NB4 (cell line): ENCODE results near the gene TMEM156.

Experiments used
- CTCF ChIP-seq: IDR thresholded peaks from one replicate; pipeline ENCODE4 v1.5.1; 2012; ENCODE audit warnings: low read depth, low read length
- MAX ChIP-seq: IDR thresholded peaks from 2 replicates; pipeline ENCODE4 v1.6.1; 2011; ENCODE audit warnings: low read depth, low read length
- POLR2A ChIP-seq: IDR thresholded peaks from 2 replicates; pipeline ENCODE4 v1.6.1; 2011; ENCODE audit warnings: mild to moderate bottlenecking; ENCODE audit not compliant: insufficient read length; ENCODE audit errors: extremely low read depth

GRCh38 chr4:39036172-39036571 lies 4.0 kb upstream of the TMEM156 start:
- TF ChIP-seq POLR2A (no peak), CTCF (no peak), MAX (no peak)
